Measurements from ENCODE around the gene OR52L1.

Gene OR52L1

GRCh38 chr11:5938603-5938965, 48.2 kb downstream of the OR52L1 start:
- no peak for DNase-seq

GRCh38 chr11:5937868-5938602, 48.8 kb downstream of the OR52L1 start:
- DNase-seq: no peak
